SK-N-SH (cell line): Measurements from ENCODE around the gene SYNPR. TPM values are rescaled to one million over a fixed set of nuclear protein-coding genes. Genes with fewer than 3 reads are reported as not detected.

Source experiments
- CTCF ChIA-PET: fragments of 300-600, 350-600 bp; formaldehyde crosslinking; extraction: SDS; loops from one replicate; lab custom pipeline; 2021; lab: Yijun Ruan, JAX
- POLR2A ChIA-PET: fragments of 350-600 bp; sonication (Branson Sonifier 250); formaldehyde crosslinking; extraction: SDS; loops from one replicate; lab custom pipeline; 2020; ENCODE audit warnings: antibody characterized with exemption, inconsistent platforms; lab: Yijun Ruan, JAX
- DNase-seq: peaks from one replicate; pipeline ENCODE4 v3.0.0; 2012
- H2AFZ ChIP-seq: fragments of 200-600 bp; sonication (generic); 2 replicates; pipeline ENCODE4 v1.8.1; 2016; ENCODE audit warnings: antibody characterized with exemption, mild to moderate bottlenecking, low read depth
- H3F3A ChIP-seq: fragments of 200-600 bp; sonication (generic); replicated peaks from 2 replicates; pipeline ENCODE3; 2016; ENCODE audit warnings: antibody characterized with exemption, mild to moderate bottlenecking; ENCODE audit not compliant: insufficient read depth
- H3K27ac ChIP-seq, 2 experiments: fragments of 200-500 bp in 1 of 2; fragments of 200-600 bp in 1 of 2; sonication (Bioruptor generic) in 1 of 2; sonication (generic), shearing (Covaris generic) in 1 of 2; 2 replicates each; pipeline versions ENCODE4 v1.5.1 to v1.6.1; 2014 to 2016; ENCODE audit warnings: low read depth in 2 of 2, inconsistent platforms in 1 of 2, low read length in 1 of 2, mild to moderate bottlenecking in 1 of 2, mixed read lengths in 1 of 2
- H3K27me3 ChIP-seq: fragments of 200-600 bp; sonication (generic), shearing (Covaris generic); 2 replicates; pipeline ENCODE4 v1.6.1; 2016; ENCODE audit warnings: mixed run types; ENCODE audit not compliant: insufficient read depth
- H3K36me3 ChIP-seq, 2 experiments: fragments of 200-500 bp in 1 of 2; fragments of 200-600 bp in 1 of 2; sonication (Bioruptor generic) in 1 of 2; sonication (generic) in 1 of 2; replicated peaks in 1 of 2; 2 replicates each; pipeline versions ENCODE3 to v1.5.1; 2014 to 2016; ENCODE audit warnings: low read length in 1 of 2, mild to moderate bottlenecking in 1 of 2; ENCODE audit not compliant: insufficient read depth in 2 of 2, control insufficient read depth in 1 of 2
- H3K4me1 ChIP-seq, 2 experiments: fragments of 200-500 bp in 1 of 2; fragments of 200-600 bp in 1 of 2; sonication (Bioruptor generic) in 1 of 2; sonication (generic), shearing (Covaris generic) in 1 of 2; 2 replicates each; pipeline versions ENCODE4 v1.5.1 to v1.6.1; 2014 to 2016; ENCODE audit warnings: low read depth in 1 of 2, low read length in 1 of 2, mixed run types in 1 of 2; ENCODE audit not compliant: insufficient read depth in 2 of 2, control insufficient read depth in 1 of 2
- H3K4me2 ChIP-seq: fragments of 200-600 bp; sonication (generic), shearing (Covaris generic); 2 replicates; pipeline ENCODE4 v1.6.1; 2017; ENCODE audit warnings: mixed run types
- H3K4me3 ChIP-seq, 2 experiments: fragments of 200-500 bp in 1 of 2; fragments of 200-600 bp in 1 of 2; sonication (Bioruptor generic) in 1 of 2; sonication (generic), shearing (Covaris generic) in 1 of 2; 2 replicates each; pipeline versions ENCODE4 v1.5.1 to v1.8.1; 2014 to 2016; ENCODE audit warnings: low read depth in 2 of 2, inconsistent platforms in 1 of 2, low read length in 1 of 2, mild to moderate bottlenecking in 1 of 2, mixed read lengths in 1 of 2, moderate library complexity in 1 of 2
- H3K79me2 ChIP-seq: fragments of 200-600 bp; sonication (generic); 2 replicates; pipeline ENCODE4 v1.8.1; 2017; ENCODE audit warnings: mild to moderate bottlenecking; ENCODE audit not compliant: insufficient read depth
- H3K9ac ChIP-seq: fragments of 200-600 bp; sonication (generic); 2 replicates; pipeline ENCODE4 v1.6.1; 2017; ENCODE audit warnings: mixed run types
- H3K9me2 ChIP-seq: fragments of 200-600 bp; sonication (generic); 2 replicates; pipeline ENCODE4 v1.6.1; 2017; ENCODE audit warnings: mixed run types
- H3K9me3 ChIP-seq: fragments of 200-600 bp; sonication (generic); 2 replicates; pipeline ENCODE4 v1.6.1; 2017; ENCODE audit warnings: mixed run types, mild to moderate bottlenecking, moderate library complexity
- H4K20me1 ChIP-seq: fragments of 200-600 bp; sonication (generic); 2 replicates; pipeline ENCODE4 v1.6.1; 2017; ENCODE audit warnings: mild to moderate bottlenecking, mixed run types; ENCODE audit not compliant: insufficient read depth
- CHD2 ChIP-seq: fragments of 150-350 bp; IDR thresholded peaks from 2 replicates; pipeline ENCODE4 v1.6.1; 2018; ENCODE audit warnings: low read length; ENCODE audit not compliant: partially characterized antibody
- ELF1 ChIP-seq: IDR thresholded peaks from 2 replicates; pipeline ENCODE4 v1.4.0; 2012
- EP300 ChIP-seq, 2 experiments: IDR thresholded peaks; 2 replicates each; pipeline versions ENCODE4 v1.4.0 to v1.6.1; 2012; ENCODE audit warnings: borderline replicate concordance in 1 of 2, low read depth in 1 of 2, low read length in 1 of 2
- FOSL2 ChIP-seq: IDR thresholded peaks from 2 replicates; pipeline ENCODE4 v1.4.0; 2012; ENCODE audit warnings: low read depth, mild to moderate bottlenecking, moderate library complexity, borderline replicate concordance
- FOXJ3 ChIP-seq: sonication (generic); formaldehyde crosslinking; IDR thresholded peaks from 2 replicates; pipeline ENCODE4 v1.5.1; 2020; ENCODE audit warnings: mild to moderate bottlenecking, missing genetic modification reagents
- FOXM1 ChIP-seq: IDR thresholded peaks from 2 replicates; pipeline ENCODE4 v1.4.0; 2012; ENCODE audit warnings: low read depth, mild to moderate bottlenecking
- GABPA ChIP-seq: IDR thresholded peaks from 2 replicates; pipeline ENCODE4 v1.4.0; 2012; ENCODE audit warnings: low read depth, mild to moderate bottlenecking
- GATA2 ChIP-seq: sonication (generic); formaldehyde crosslinking; IDR thresholded peaks from 2 replicates; pipeline ENCODE4 v1.5.0; 2020; ENCODE audit warnings: mild to moderate bottlenecking, missing genetic modification reagents
- MEF2A ChIP-seq: IDR thresholded peaks from 2 replicates; pipeline ENCODE4 v1.4.0; 2012; ENCODE audit warnings: low read depth, borderline replicate concordance
- RCOR1 ChIP-seq: fragments of 150-350 bp; IDR thresholded peaks from 2 replicates; pipeline ENCODE4 v1.6.1; 2017; ENCODE audit warnings: antibody characterized with exemption, low read length
- RFX5 ChIP-seq: IDR thresholded peaks from 2 replicates; pipeline ENCODE4 v1.6.1; 2012; ENCODE audit warnings: mild to moderate bottlenecking, improper control_type of control experiment, low read length
- RXRA ChIP-seq: IDR thresholded peaks from 2 replicates; pipeline ENCODE4 v1.4.0; 2012; ENCODE audit warnings: low read depth, mild to moderate bottlenecking, borderline replicate concordance
- YY1 ChIP-seq: IDR thresholded peaks from 2 replicates; pipeline ENCODE4 v1.4.0; 2012; ENCODE audit warnings: low read depth, mild to moderate bottlenecking
- WGBS: methylation state at CpG from one replicate; pipeline ENCODE4 v1.1.6; 2017; ENCODE audit warnings: low lambda C conversion rate; 5-methylcytosine and 5-hydroxymethylcytosine counted together
- polyA plus RNA-seq, 3 experiments: library from polyadenylated mRNA; depleted of rRNA; stranded (reverse); fragments of >200 nt; gene quantifications; 2 replicates each; pipeline ENCODE4 v1.2.3, GENCODE V29; 2012
- TF ChIP-seq, protein P1 (sequence below): IDR thresholded peaks from 2 replicates; pipeline ENCODE4; 2012
- TF ChIP-seq, protein P2 (sequence below): IDR thresholded peaks from 2 replicates; pipeline ENCODE4 v1.4.0; 2012; ENCODE audit warnings: low read depth
- TF ChIP-seq, protein P3 (sequence below): IDR thresholded peaks from 2 replicates; pipeline ENCODE4 v1.6.1; 2012; ENCODE audit warnings: mild to moderate bottlenecking, low read depth, low read length, moderate library complexity
- TF ChIP-seq, protein P4 (sequence below): fragments of 150-350 bp; IDR thresholded peaks from 2 replicates; pipeline ENCODE4 v1.6.1; 2017; ENCODE audit warnings: antibody characterized with exemption, low read length, low read depth, borderline replicate concordance
- TF ChIP-seq, protein P5 (sequence below): fragments of 200-600 bp; sonication (generic); IDR thresholded peaks from 2 replicates; pipeline ENCODE4 v1.6.1; 2017; ENCODE audit warnings: antibody characterized with exemption, mild to moderate bottlenecking, moderate library complexity

Gene SYNPR
- polyA plus RNA-seq, 1 of the 3 experiments (the other 2 are of a cell fraction): not detected

DNA sequence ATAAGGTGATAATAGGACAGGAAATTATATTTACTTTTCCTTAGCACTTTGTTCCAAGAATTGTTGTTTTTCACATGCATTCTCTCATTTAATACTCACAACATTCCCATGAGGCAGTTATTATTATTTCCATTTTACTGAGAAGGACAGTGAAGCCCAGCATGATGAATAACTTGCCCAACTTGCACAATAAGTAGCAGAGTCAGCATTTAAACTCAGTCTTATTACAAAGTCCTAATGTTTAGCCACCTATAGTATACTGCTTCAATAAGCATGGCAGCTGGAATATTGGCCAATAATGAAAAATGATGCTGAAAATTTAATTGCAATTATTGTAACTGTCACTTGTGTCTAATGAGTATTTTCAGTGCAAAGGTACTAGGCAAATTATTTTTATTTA is 45.7 kb downstream of the SYNPR start:
- H4K20me1 ChIP-seq: no peaks in the 10 kb centered on the region
- TF ChIP-seq, protein P1, sequence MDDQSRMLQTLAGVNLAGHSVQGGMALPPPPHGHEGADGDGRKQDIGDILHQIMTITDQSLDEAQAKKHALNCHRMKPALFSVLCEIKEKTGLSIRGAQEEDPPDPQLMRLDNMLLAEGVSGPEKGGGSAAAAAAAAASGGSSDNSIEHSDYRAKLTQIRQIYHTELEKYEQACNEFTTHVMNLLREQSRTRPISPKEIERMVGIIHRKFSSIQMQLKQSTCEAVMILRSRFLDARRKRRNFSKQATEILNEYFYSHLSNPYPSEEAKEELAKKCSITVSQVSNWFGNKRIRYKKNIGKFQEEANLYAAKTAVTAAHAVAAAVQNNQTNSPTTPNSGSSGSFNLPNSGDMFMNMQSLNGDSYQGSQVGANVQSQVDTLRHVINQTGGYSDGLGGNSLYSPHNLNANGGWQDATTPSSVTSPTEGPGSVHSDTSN: no peak
- TF ChIP-seq, protein P2, sequence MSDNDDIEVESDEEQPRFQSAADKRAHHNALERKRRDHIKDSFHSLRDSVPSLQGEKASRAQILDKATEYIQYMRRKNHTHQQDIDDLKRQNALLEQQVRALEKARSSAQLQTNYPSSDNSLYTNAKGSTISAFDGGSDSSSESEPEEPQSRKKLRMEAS: no peak
- no peak for TF ChIP-seq RFX5
- TF ChIP-seq MEF2A: no peak
- no peak for TF ChIP-seq ELF1
- TF ChIP-seq YY1: no peak
- no peak for TF ChIP-seq RCOR1
- TF ChIP-seq FOXM1: no peak
- no peak for TF ChIP-seq FOSL2
- TF ChIP-seq, all 33 proteins: peak for 0
- H3F3A ChIP-seq: no peaks in the 10 kb centered on the region
- POLR2A ChIA-PET: no interaction called here
- no peak overlapping the region for H3K4me3 ChIP-seq
- H2AFZ ChIP-seq: no peak overlapping the region
- H3K9me3 ChIP-seq: no peaks in the 10 kb centered on the region
- H3K4me2 ChIP-seq: no peak overlapping the region
- no peaks in the 10 kb centered on the region; a peak in 1 of 4 replicates for H3K4me1 ChIP-seq
- no peaks in the 10 kb centered on the region for H3K36me3 ChIP-seq
- CTCF ChIA-PET: interaction anchor here (1.2 kb wide), 1 partner anchor 638 kb away, joined by 3 read pairs; no protein-coding TSS in a partner anchor
- no peak overlapping the region for H3K9ac ChIP-seq
- no peaks in the 10 kb centered on the region; the same call in 1 of the 2 replicates for H3K27me3 ChIP-seq
- no peak overlapping the region for H3K27ac ChIP-seq
- no peaks in the 10 kb centered on the region for H3K9me2 ChIP-seq
- no peaks in the 10 kb centered on the region; the same call in 1 of the 2 replicates for H3K79me2 ChIP-seq
- DNase-seq: no peak

DNA sequence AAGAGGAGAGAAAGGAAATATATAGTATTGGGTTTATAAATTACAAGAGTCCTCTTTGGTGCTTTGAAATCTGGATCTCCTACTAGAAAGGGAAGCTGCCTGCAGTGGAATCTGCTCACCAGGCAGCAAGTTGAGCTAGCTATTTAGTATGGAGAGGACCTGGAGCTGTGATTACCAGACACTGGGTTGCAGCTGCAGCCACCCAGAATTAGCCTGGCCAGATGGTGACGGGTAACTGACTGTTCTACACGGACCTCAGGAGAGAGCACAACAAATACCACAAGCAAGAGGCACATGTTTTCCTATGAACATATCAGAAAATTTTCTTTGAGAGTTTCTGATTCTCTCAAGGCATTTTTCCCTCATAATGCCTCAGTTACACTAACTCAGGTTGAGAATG is 46.5 kb downstream of the SYNPR start:
- H3K36me3 ChIP-seq: no peaks in the 10 kb centered on the region
- no peaks in the 10 kb centered on the region for H3K9me3 ChIP-seq
- DNase-seq: no peak
- H3K9ac ChIP-seq: no peak overlapping the region
- no peak overlapping the region for H3K4me2 ChIP-seq
- H3K4me1 ChIP-seq: no peaks in the 10 kb centered on the region; a peak in 1 of 4 replicates
- no peak overlapping the region for H3K4me3 ChIP-seq
- POLR2A ChIA-PET: no interaction called here
- no peaks in the 10 kb centered on the region for H3K9me2 ChIP-seq
- H3K27me3 ChIP-seq: no peaks in the 10 kb centered on the region; the same call in 1 of the 2 replicates
- H3K79me2 ChIP-seq: no peaks in the 10 kb centered on the region; the same call in 1 of the 2 replicates
- 40% methylated on average over 2 of the region's 2 CpGs for WGBS
- H3F3A ChIP-seq: no peaks in the 10 kb centered on the region
- H3K27ac ChIP-seq: no peak overlapping the region
- no peaks in the 10 kb centered on the region for H4K20me1 ChIP-seq
- CTCF ChIA-PET: interaction anchor here (1.1 kb wide), 1 partner anchor 25 kb away, joined by 4 read pairs; no protein-coding TSS in a partner anchor
- no peak overlapping the region for H2AFZ ChIP-seq
- no peak for TF ChIP-seq GATA2 (CRISPR knock-in tag)
- no peak for TF ChIP-seq GABPA
- TF ChIP-seq MEF2A: no peak
- TF ChIP-seq, protein P3, sequence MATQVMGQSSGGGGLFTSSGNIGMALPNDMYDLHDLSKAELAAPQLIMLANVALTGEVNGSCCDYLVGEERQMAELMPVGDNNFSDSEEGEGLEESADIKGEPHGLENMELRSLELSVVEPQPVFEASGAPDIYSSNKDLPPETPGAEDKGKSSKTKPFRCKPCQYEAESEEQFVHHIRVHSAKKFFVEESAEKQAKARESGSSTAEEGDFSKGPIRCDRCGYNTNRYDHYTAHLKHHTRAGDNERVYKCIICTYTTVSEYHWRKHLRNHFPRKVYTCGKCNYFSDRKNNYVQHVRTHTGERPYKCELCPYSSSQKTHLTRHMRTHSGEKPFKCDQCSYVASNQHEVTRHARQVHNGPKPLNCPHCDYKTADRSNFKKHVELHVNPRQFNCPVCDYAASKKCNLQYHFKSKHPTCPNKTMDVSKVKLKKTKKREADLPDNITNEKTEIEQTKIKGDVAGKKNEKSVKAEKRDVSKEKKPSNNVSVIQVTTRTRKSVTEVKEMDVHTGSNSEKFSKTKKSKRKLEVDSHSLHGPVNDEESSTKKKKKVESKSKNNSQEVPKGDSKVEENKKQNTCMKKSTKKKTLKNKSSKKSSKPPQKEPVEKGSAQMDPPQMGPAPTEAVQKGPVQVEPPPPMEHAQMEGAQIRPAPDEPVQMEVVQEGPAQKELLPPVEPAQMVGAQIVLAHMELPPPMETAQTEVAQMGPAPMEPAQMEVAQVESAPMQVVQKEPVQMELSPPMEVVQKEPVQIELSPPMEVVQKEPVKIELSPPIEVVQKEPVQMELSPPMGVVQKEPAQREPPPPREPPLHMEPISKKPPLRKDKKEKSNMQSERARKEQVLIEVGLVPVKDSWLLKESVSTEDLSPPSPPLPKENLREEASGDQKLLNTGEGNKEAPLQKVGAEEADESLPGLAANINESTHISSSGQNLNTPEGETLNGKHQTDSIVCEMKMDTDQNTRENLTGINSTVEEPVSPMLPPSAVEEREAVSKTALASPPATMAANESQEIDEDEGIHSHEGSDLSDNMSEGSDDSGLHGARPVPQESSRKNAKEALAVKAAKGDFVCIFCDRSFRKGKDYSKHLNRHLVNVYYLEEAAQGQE: no peak
- no peak for TF ChIP-seq FOXM1
- TF ChIP-seq EP300 (IDR thresholded peaks at IDR 0.05; ENCODE audit: borderline replicate concordance in 1 of 2, low read depth in 1 of 2, low read length in 1 of 2): no peak
- TF ChIP-seq RXRA: no peak
- TF ChIP-seq, protein P4, sequence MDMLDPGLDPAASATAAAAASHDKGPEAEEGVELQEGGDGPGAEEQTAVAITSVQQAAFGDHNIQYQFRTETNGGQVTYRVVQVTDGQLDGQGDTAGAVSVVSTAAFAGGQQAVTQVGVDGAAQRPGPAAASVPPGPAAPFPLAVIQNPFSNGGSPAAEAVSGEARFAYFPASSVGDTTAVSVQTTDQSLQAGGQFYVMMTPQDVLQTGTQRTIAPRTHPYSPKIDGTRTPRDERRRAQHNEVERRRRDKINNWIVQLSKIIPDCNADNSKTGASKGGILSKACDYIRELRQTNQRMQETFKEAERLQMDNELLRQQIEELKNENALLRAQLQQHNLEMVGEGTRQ: no peak
- TF ChIP-seq FOXJ3 (CRISPR knock-in tag): no peak
- TF ChIP-seq, protein P5, sequence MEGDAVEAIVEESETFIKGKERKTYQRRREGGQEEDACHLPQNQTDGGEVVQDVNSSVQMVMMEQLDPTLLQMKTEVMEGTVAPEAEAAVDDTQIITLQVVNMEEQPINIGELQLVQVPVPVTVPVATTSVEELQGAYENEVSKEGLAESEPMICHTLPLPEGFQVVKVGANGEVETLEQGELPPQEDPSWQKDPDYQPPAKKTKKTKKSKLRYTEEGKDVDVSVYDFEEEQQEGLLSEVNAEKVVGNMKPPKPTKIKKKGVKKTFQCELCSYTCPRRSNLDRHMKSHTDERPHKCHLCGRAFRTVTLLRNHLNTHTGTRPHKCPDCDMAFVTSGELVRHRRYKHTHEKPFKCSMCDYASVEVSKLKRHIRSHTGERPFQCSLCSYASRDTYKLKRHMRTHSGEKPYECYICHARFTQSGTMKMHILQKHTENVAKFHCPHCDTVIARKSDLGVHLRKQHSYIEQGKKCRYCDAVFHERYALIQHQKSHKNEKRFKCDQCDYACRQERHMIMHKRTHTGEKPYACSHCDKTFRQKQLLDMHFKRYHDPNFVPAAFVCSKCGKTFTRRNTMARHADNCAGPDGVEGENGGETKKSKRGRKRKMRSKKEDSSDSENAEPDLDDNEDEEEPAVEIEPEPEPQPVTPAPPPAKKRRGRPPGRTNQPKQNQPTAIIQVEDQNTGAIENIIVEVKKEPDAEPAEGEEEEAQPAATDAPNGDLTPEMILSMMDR: no peak
- no peak for TF ChIP-seq RFX5
- no peak for TF ChIP-seq CHD2
